ENCODE measurements around the gene WNT7B. TPM values are rescaled to one million over a fixed set of nuclear protein-coding genes. Genes with fewer than 3 reads are reported as not detected.

The WNT7B gene
- total and polyA plus RNA-seq, 2 of the 8 experiments (the other 6 are each of a cell fraction or from before 2014, with no cell fraction given), result 0.14 to 0.24 TPM

DNA sequence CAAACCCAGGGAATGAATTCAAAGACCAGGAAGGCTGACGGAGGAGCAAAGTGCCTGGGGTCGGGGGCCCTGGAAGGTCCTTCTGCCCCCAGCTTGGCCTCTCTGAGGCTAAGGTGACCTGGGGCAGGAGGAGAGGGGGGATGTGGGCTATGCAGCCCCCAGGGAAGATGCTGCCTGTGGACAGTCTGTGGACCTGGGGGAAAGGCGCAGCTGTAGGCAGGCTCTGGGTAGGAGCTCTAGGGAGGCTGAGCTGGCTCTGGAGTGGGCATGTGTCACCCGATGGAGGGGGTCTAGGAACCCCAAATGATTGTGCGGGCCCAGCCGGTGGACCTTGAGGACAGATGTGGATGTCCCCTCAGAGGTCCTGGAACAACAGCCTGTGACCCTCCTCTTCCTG is 42.8 kb downstream of the WNT7B start:
- ChIA-PET POLR2A (ENCODE audit: partially characterized antibody) (interaction anchor here (1.6 kb wide), 1 partner anchor 14 kb away, joined by 4 read pairs; no protein-coding TSS in a partner anchor), CTCF (ENCODE audit: partially characterized antibody) (interaction anchor here (1.2 kb wide), 1 partner anchor 8 kb away, joined by 3 read pairs; no protein-coding TSS in a partner anchor)
- Histone ChIP-seq H3K79me2 (ENCODE audit: control insufficient read depth in 1 of 2, insufficient read depth in 2 of 2, low read length in 2 of 2) (no peaks in the 10 kb centered on the region), H3K23me2 (ENCODE audit: low read depth, low read length) (peaks cover 6% of the 10 kb centered on the region; the same call in 1 of the 2 replicates), H3K4me1 (replicated peaks in 1 of 4; ENCODE audit: control insufficient read depth in 3 of 4, insufficient read depth in 4 of 4, low read length in 3 of 4) (no peaks in the 10 kb centered on the region), H4K5ac (ENCODE audit: insufficient read length, low read depth, low read length) (no peak overlapping the region), H2BK5ac (ENCODE audit: low read depth, low read length) (no peak overlapping the region), H4K20me1 (replicated peaks in 1 of 2; ENCODE audit: control insufficient read depth in 1 of 2, insufficient read depth in 2 of 2, low read length in 2 of 2) (peaks cover 0 to 2% of the 10 kb centered on the region in 2 experiments), H2BK15ac (ENCODE audit: low read length) (no peak overlapping the region), H2BK120ac (replicated peaks; ENCODE audit: low read depth, low read length) (no peak overlapping the region), H3K9me3 (ENCODE audit: insufficient read depth in 2 of 2, low read depth in 1 of 2, low read length in 1 of 2) (no peaks in the 10 kb centered on the region), H3K56ac (replicated peaks; ENCODE audit: insufficient read length, low read depth, low read length) (no peak overlapping the region), H3K27ac (ENCODE audit: low read depth, low read length) (no peak overlapping the region), H2AK5ac (ENCODE audit: low read depth, low read length) (no peak overlapping the region), H4K91ac (replicated peaks; ENCODE audit: insufficient read length, low read length) (no peak overlapping the region), H3K4ac (replicated peaks; ENCODE audit: insufficient read length, low read depth, low read length) (no peak overlapping the region), H3K79me1 (ENCODE audit: low read depth, low read length) (peaks cover 4% of the 10 kb centered on the region; the same call in 1 of the 2 replicates), H3K4me3 (ENCODE audit: extremely low read depth in 1 of 4, insufficient read depth in 2 of 4, low read depth in 3 of 4, low read length in 4 of 4) (no peak overlapping the region), H3K27me3 (replicated peaks in 1 of 4; ENCODE audit: control insufficient read depth in 3 of 4, extremely low read depth in 1 of 4, insufficient read depth in 3 of 4, low read length in 3 of 4) (no peaks in the 10 kb centered on the region; a peak in 1 of 7 replicates), H3K23ac (ENCODE audit: insufficient read length) (no peak overlapping the region), H2AFZ (ENCODE audit: low read length) (no peak overlapping the region), H2BK12ac (ENCODE audit: low read depth, low read length) (no peak overlapping the region), H3K9ac (replicated peaks in 1 of 4; ENCODE audit: extremely low read depth in 1 of 4, low read depth in 3 of 4, low read length in 3 of 4) (no peak overlapping the region), H4K8ac (ENCODE audit: extremely low read depth, insufficient read depth, low read length) (no peak overlapping the region), H3K14ac (ENCODE audit: insufficient read length) (no peak overlapping the region), H2BK20ac (ENCODE audit: low read length) (no peak overlapping the region), H3K4me2 (ENCODE audit: insufficient read depth in 1 of 2, low read depth in 2 of 2, low read length in 2 of 2) (no peak overlapping the region), H3K36me3 (ENCODE audit: control insufficient read depth in 2 of 4, insufficient read depth in 4 of 4, low read length in 3 of 4) (no peaks in the 10 kb centered on the region), H3K18ac (ENCODE audit: extremely low read depth, low read length) (no peak overlapping the region)
- TF ChIP-seq MAFK (IDR thresholded peaks at IDR 0.05; ENCODE audit: low read depth, low read length) (no peak), RBBP5 (IDR thresholded peaks at IDR 0.05; ENCODE audit: borderline replicate concordance, low read depth, low read length) (no peak), KDM5A (IDR thresholded peaks at IDR 0.05; ENCODE audit: low read length) (no peak), NANOG (IDR thresholded peaks at IDR 0.05; ENCODE audit: insufficient read depth, low read depth, low read length, poor library complexity, severe bottlenecking) (no peak), SP4 (IDR thresholded peaks at IDR 0.05; ENCODE audit: low read length) (no peak), HDAC6 (IDR thresholded peaks at IDR 0.05; ENCODE audit: low read depth, low read length) (no peak), GTF2F1 (IDR thresholded peaks at IDR 0.05; ENCODE audit: borderline replicate concordance, low read depth, low read length) (no peak), RFX5 (IDR thresholded peaks at IDR 0.05; ENCODE audit: borderline replicate concordance, low read depth, low read length) (no peak), POLR2A (IDR thresholded peaks at IDR 0.05; ENCODE audit: control extremely low read depth in 1 of 2, low read depth in 2 of 2, low read length in 2 of 2) (no peak), EGR1 (IDR thresholded peaks at IDR 0.05; ENCODE audit: borderline replicate concordance, low read depth, low read length) (no peak), CBX5 (IDR thresholded peaks at IDR 0.05; ENCODE audit: low read depth, low read length) (no peak), HDAC2 (IDR thresholded peaks at IDR 0.05; ENCODE audit: borderline replicate concordance in 1 of 2, low read depth in 2 of 2, low read length in 2 of 2) (no peak), POLR2AphosphoS5 (IDR thresholded peaks at IDR 0.05; ENCODE audit: low read depth, low read length) (no peak), SP1 (IDR thresholded peaks at IDR 0.05; ENCODE audit: low read depth, low read length) (no peak)
- 88% methylated on average over 5 of the region's 6 CpGs; no CpG with 5 or more reads in 1 of the 2 experiments for WGBS, 2 experiments (ENCODE audit: extremely low coverage in 1 of 2, insufficient coverage in 1 of 2, insufficient read length in 1 of 2, insufficient replicate concordance in 2 of 2, low coverage in 1 of 2, low lambda C conversion rate in 2 of 2, missing lambda C conversion rate in 1 of 2)
- no peak for FAIRE-seq
- no peak for DNase-seq (ENCODE audit: low read depth in 1 of 2, low spot score in 2 of 2)
